ENCODE measurements around the gene EGFR.

Gene EGFR

GRCh38 chr7:55246171-55246570 is 227.4 kb downstream of the EGFR start:
- H3K4me1 ChIP-seq (ENCODE audit: control insufficient read depth, insufficient read depth, low read length), result no peaks in the 10 kb centered on the region
- H3K4me3 ChIP-seq (ENCODE audit: low read depth, low read length), result no peak overlapping the region
- no peaks in the 10 kb centered on the region for H3K9me3 ChIP-seq (ENCODE audit: control insufficient read depth, insufficient read depth, low read length)
- no peaks in the 10 kb centered on the region; the same call in 1 of the 2 replicates for H3K27me3 ChIP-seq (ENCODE audit: control insufficient read depth, insufficient read depth, low read length)
- H3K36me3 ChIP-seq (ENCODE audit: control insufficient read depth, insufficient read depth, low read length), result no peaks in the 10 kb centered on the region
- H3K9ac ChIP-seq (ENCODE audit: low read depth, low read length), result no peak overlapping the region
- H3K27ac ChIP-seq (ENCODE audit: low read depth, low read length), result no peak overlapping the region

GRCh38 chr7:55247428-55247827 is 228.6 kb downstream of the EGFR start:
- Histone ChIP-seq H3K27me3 (ENCODE audit: control insufficient read depth, insufficient read depth, low read length) (peaks cover 5% of the 10 kb centered on the region), H3K9ac (ENCODE audit: low read depth, low read length) (no peak overlapping the region)

GRCh38 chr7:55248526-55248925 is 229.7 kb downstream of the EGFR start:
- Histone ChIP-seq H3K27me3 (ENCODE audit: control insufficient read depth, insufficient read depth, low read length) (peaks cover 16% of the 10 kb centered on the region), H3K4me1 (ENCODE audit: control insufficient read depth, insufficient read depth, low read length) (no peaks in the 10 kb centered on the region), H3K4me3 (ENCODE audit: low read depth, low read length) (no peak overlapping the region), H3K9me3 (ENCODE audit: control insufficient read depth, insufficient read depth, low read length) (no peaks in the 10 kb centered on the region), H3K36me3 (ENCODE audit: control insufficient read depth, insufficient read depth, low read length) (no peaks in the 10 kb centered on the region), H3K9ac (ENCODE audit: low read depth, low read length) (no peak overlapping the region), H3K27ac (ENCODE audit: low read depth, low read length) (no peak overlapping the region)

More at GRCh38 chr7:55247428-55247827, 228.6 kb downstream of the EGFR start:
- Histone ChIP-seq H3K36me3 (ENCODE audit: control insufficient read depth, insufficient read depth, low read length) (no peaks in the 10 kb centered on the region), H3K27ac (ENCODE audit: low read depth, low read length) (no peak overlapping the region), H3K4me3 (ENCODE audit: low read depth, low read length) (no peak overlapping the region), H3K9me3 (ENCODE audit: control insufficient read depth, insufficient read depth, low read length) (no peaks in the 10 kb centered on the region), H3K4me1 (ENCODE audit: control insufficient read depth, insufficient read depth, low read length) (no peaks in the 10 kb centered on the region)

- H3K9ac ChIP-seq (ENCODE audit: low read depth, low read length), result no peak overlapping the region
- H3K36me3 ChIP-seq (ENCODE audit: control insufficient read depth, insufficient read depth, low read length), result no peaks in the 10 kb centered on the region
- H3K9me3 ChIP-seq (ENCODE audit: control insufficient read depth, insufficient read depth, low read length), result no peaks in the 10 kb centered on the region
- peaks cover 2% of the 10 kb centered on the region; the same call in 1 of the 2 replicates for H3K4me1 ChIP-seq (ENCODE audit: control insufficient read depth, insufficient read depth, low read length)
- peaks cover 24% of the 10 kb centered on the region for H3K27me3 ChIP-seq (ENCODE audit: control insufficient read depth, insufficient read depth, low read length)
- no peak overlapping the region for H3K4me3 ChIP-seq (ENCODE audit: low read depth, low read length)
- H3K27ac ChIP-seq (ENCODE audit: low read depth, low read length), result no peak overlapping the region
These were observed 230.5 kb downstream of the EGFR start for GRCh38 chr7:55249332-55249731.

GRCh38 chr7:55250313-55250712 is 231.5 kb downstream of the EGFR start:
- Histone ChIP-seq H3K27me3 (ENCODE audit: control insufficient read depth, insufficient read depth, low read length) (peaks cover 31% of the 10 kb centered on the region), H3K36me3 (ENCODE audit: control insufficient read depth, insufficient read depth, low read length) (no peaks in the 10 kb centered on the region), H3K9ac (ENCODE audit: low read depth, low read length) (no peak overlapping the region), H3K4me3 (ENCODE audit: low read depth, low read length) (no peak overlapping the region), H3K27ac (ENCODE audit: low read depth, low read length) (no peak overlapping the region), H3K9me3 (ENCODE audit: control insufficient read depth, insufficient read depth, low read length) (no peaks in the 10 kb centered on the region), H3K4me1 (ENCODE audit: control insufficient read depth, insufficient read depth, low read length) (peaks cover 6% of the 10 kb centered on the region; the same call in 1 of the 2 replicates)

GRCh38 chr7:55251313-55251712 is 232.5 kb downstream of the EGFR start:
- H3K36me3 ChIP-seq (ENCODE audit: control insufficient read depth, insufficient read depth, low read length), result no peaks in the 10 kb centered on the region
- H3K9ac ChIP-seq (ENCODE audit: low read depth, low read length), result no peak overlapping the region
- H3K27me3 ChIP-seq (ENCODE audit: control insufficient read depth, insufficient read depth, low read length), result peaks cover 39% of the 10 kb centered on the region
- no peak overlapping the region for H3K27ac ChIP-seq (ENCODE audit: low read depth, low read length)
- H3K4me1 ChIP-seq (ENCODE audit: control insufficient read depth, insufficient read depth, low read length), result peaks cover 6% of the 10 kb centered on the region; the same call in 1 of the 2 replicates
- H3K9me3 ChIP-seq (ENCODE audit: control insufficient read depth, insufficient read depth, low read length), result no peaks in the 10 kb centered on the region
- no peak overlapping the region for H3K4me3 ChIP-seq (ENCODE audit: low read depth, low read length)

GRCh38 chr7:55251911-55252310 is 233.1 kb downstream of the EGFR start:
- Histone ChIP-seq H3K36me3 (ENCODE audit: control insufficient read depth, insufficient read depth, low read length) (no peaks in the 10 kb centered on the region), H3K27me3 (ENCODE audit: control insufficient read depth, insufficient read depth, low read length) (peaks cover 45% of the 10 kb centered on the region), H3K4me1 (ENCODE audit: control insufficient read depth, insufficient read depth, low read length) (peaks cover 6% of the 10 kb centered on the region; the same call in 1 of the 2 replicates), H3K4me3 (ENCODE audit: low read depth, low read length) (no peak overlapping the region), H3K9ac (ENCODE audit: low read depth, low read length) (no peak overlapping the region), H3K27ac (ENCODE audit: low read depth, low read length) (no peak overlapping the region), H3K9me3 (ENCODE audit: control insufficient read depth, insufficient read depth, low read length) (no peaks in the 10 kb centered on the region)

- H3K9ac ChIP-seq (ENCODE audit: low read depth, low read length), result no peak overlapping the region
- no peak overlapping the region for H3K27ac ChIP-seq (ENCODE audit: low read depth, low read length)
- no peaks in the 10 kb centered on the region for H3K9me3 ChIP-seq (ENCODE audit: control insufficient read depth, insufficient read depth, low read length)
- H3K36me3 ChIP-seq (ENCODE audit: control insufficient read depth, insufficient read depth, low read length), result no peaks in the 10 kb centered on the region
- peaks cover 49% of the 10 kb centered on the region for H3K27me3 ChIP-seq (ENCODE audit: control insufficient read depth, insufficient read depth, low read length)
- H3K4me3 ChIP-seq (ENCODE audit: low read depth, low read length), result no peak overlapping the region
- H3K4me1 ChIP-seq (ENCODE audit: control insufficient read depth, insufficient read depth, low read length), result peaks cover 6% of the 10 kb centered on the region; the same call in 1 of the 2 replicates
These were observed 233.6 kb downstream of the EGFR start for GRCh38 chr7:55252386-55252785.

- H3K9ac ChIP-seq (ENCODE audit: low read depth, low read length), result no peak overlapping the region
- no peak overlapping the region for H3K4me3 ChIP-seq (ENCODE audit: low read depth, low read length)
- H3K36me3 ChIP-seq (ENCODE audit: control insufficient read depth, insufficient read depth, low read length), result no peaks in the 10 kb centered on the region
- H3K4me1 ChIP-seq (ENCODE audit: control insufficient read depth, insufficient read depth, low read length), result peaks cover 6% of the 10 kb centered on the region; the same call in 1 of the 2 replicates
- no peak overlapping the region for H3K27ac ChIP-seq (ENCODE audit: low read depth, low read length)
- no peaks in the 10 kb centered on the region for H3K9me3 ChIP-seq (ENCODE audit: control insufficient read depth, insufficient read depth, low read length)
- peaks cover 49% of the 10 kb centered on the region for H3K27me3 ChIP-seq (ENCODE audit: control insufficient read depth, insufficient read depth, low read length)
These were observed 234.4 kb downstream of the EGFR start for GRCh38 chr7:55253188-55253587.

- peaks cover 49% of the 10 kb centered on the region for H3K27me3 ChIP-seq (ENCODE audit: control insufficient read depth, insufficient read depth, low read length)
- H3K4me1 ChIP-seq (ENCODE audit: control insufficient read depth, insufficient read depth, low read length), result peaks cover 6% of the 10 kb centered on the region; the same call in 1 of the 2 replicates
- peak overlapping the region; percentile 74 for H3K4me3 ChIP-seq (ENCODE audit: low read depth, low read length)
- H3K9ac ChIP-seq (ENCODE audit: low read depth, low read length), result peak overlapping the region; percentile 64
- no peaks in the 10 kb centered on the region for H3K9me3 ChIP-seq (ENCODE audit: control insufficient read depth, insufficient read depth, low read length)
- H3K27ac ChIP-seq (ENCODE audit: low read depth, low read length), result no peak overlapping the region
- no peaks in the 10 kb centered on the region for H3K36me3 ChIP-seq (ENCODE audit: control insufficient read depth, insufficient read depth, low read length)
These were observed 235.4 kb downstream of the EGFR start for GRCh38 chr7:55254242-55254595.

- H3K36me3 ChIP-seq (ENCODE audit: control insufficient read depth, insufficient read depth, low read length), result no peaks in the 10 kb centered on the region
- peaks cover 6% of the 10 kb centered on the region; the same call in 1 of the 2 replicates for H3K4me1 ChIP-seq (ENCODE audit: control insufficient read depth, insufficient read depth, low read length)
- H3K4me3 ChIP-seq (ENCODE audit: low read depth, low read length), result peak overlapping the region; percentile 74
- no peaks in the 10 kb centered on the region for H3K9me3 ChIP-seq (ENCODE audit: control insufficient read depth, insufficient read depth, low read length)
- peak overlapping the region; percentile 64 for H3K9ac ChIP-seq (ENCODE audit: low read depth, low read length)
- peaks cover 49% of the 10 kb centered on the region for H3K27me3 ChIP-seq (ENCODE audit: control insufficient read depth, insufficient read depth, low read length)
- no peak overlapping the region for H3K27ac ChIP-seq (ENCODE audit: low read depth, low read length)
These were observed 236.0 kb downstream of the EGFR start for GRCh38 chr7:55254596-55255495.
